T-helper 2 cell treated with Interferon-gamma antibody and Interleukin-4, amounts not matched to agents 5 μg/mL and 100 μg/mL, for 36 hours (primary cell): ENCODE data around the gene NPHP4.

ENCODE experiments used
- DNase-seq: peaks from one replicate; pipeline ENCODE4 v3.0.0; 2021; ENCODE audit warnings: low spot score
- H3K27ac Mint-ChIP-seq: one replicate; pipeline ENCODE4 v1.8.0; 2021; ENCODE audit warnings: mild to moderate bottlenecking, mixed read lengths
- H3K27me3 Mint-ChIP-seq: one replicate; pipeline ENCODE4 v1.8.0; 2021; ENCODE audit warnings: low read depth, mixed read lengths
- H3K36me3 Mint-ChIP-seq: one replicate; pipeline ENCODE4 v1.8.0; 2021; ENCODE audit warnings: low read depth, mixed read lengths
- H3K4me1 Mint-ChIP-seq: one replicate; pipeline ENCODE4 v1.8.0; 2021; ENCODE audit warnings: low read depth, mixed read lengths
- H3K4me3 Mint-ChIP-seq: one replicate; pipeline ENCODE4 v1.8.0; 2022; ENCODE audit warnings: mild to moderate bottlenecking, moderate library complexity, mixed read lengths
- H3K9me3 Mint-ChIP-seq: one replicate; pipeline ENCODE4 v1.8.0; 2021; ENCODE audit warnings: mixed read lengths

Gene NPHP4

DNA sequence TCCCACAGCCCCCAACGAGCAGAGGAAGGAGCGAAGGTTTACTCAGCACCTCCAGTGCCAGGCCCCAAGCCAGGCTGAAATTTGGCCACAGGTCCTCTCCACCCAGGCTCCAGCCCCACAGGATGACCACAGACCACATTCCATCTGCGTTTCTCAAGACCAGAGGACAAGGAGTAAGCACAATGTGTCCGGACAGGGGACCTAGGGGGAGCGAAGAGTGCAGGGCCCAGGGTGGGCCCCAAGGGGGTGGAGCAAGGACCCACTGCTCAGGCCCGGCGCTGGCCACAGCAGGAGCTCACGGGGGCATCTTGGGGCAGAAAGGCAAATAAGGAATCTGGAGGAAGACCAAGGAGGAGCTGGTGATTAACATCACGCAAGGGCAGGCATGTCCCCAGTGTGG is 100.5 kb downstream of the NPHP4 start:
- no peak for DNase-seq
- Mint-ChIP-seq H3K36me3 (peaks cover 6% of the 10 kb centered on the region), H3K27ac (no peak overlapping the region), H3K4me1 (no peaks in the 10 kb centered on the region), H3K4me3 (no peak overlapping the region), H3K9me3 (no peaks in the 10 kb centered on the region), H3K27me3 (no peaks in the 10 kb centered on the region)

DNA sequence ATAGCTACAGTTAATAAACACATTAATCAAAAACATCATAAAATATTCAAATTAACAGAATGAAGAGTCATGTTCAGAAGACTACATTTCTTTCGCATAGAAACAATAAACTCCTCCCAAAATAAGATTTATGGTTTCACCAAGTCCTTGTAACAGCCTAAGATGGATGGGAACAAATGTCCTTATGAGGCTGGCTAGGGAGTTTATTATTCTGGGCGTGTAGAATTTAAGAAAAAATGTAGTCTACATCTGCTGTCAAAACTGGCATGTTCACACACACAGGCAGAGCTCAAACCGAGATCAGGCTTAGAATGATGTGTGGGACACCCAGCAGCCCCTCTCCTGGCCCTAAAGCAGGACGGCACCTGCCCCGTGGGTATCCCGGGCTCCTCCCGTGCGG is 101.1 kb downstream of the NPHP4 start:
- Mint-ChIP-seq H3K36me3 (peaks cover 6% of the 10 kb centered on the region), H3K27ac (no peak overlapping the region), H3K27me3 (no peaks in the 10 kb centered on the region), H3K4me3 (no peak overlapping the region), H3K9me3 (no peaks in the 10 kb centered on the region), H3K4me1 (no peaks in the 10 kb centered on the region)
- no peak for DNase-seq

DNA sequence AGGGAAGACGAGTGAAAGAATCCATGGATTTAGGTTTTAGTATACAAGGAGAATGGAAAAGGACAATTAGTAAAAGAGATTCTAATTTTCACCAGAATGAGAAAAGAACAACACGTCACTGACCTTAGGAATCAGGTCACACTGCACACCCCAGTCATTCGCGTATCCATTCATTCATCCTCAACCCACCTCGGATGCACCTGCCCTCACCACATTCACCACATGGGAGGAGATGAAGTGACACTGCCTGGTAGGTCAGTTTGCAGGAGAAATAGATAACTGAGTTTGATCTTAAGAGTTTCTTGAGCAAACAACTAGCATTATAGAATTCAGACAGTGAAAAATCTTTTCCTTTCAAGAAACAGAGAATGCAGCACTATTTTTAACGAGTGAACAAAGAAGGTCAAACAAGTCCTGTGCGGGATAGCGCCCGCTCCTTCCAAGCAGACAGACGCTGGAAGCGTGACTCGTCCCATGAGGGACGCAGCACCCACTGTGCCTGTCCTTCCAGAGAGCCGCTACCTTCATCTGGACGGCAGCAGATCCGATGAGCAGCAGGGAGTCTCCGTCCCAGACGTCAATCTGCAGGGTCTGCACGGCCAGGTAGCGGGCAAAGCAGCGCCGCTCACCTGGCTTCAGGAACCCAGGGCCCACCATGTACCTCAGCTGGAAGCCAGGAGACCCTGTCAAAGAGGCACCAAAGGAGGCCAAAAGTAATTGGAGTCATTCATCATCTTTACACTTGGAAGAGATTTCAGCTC is 101.7 kb downstream of the NPHP4 start:
- H3K36me3 Mint-ChIP-seq = peaks cover 6% of the 10 kb centered on the region
- H3K9me3 Mint-ChIP-seq = no peaks in the 10 kb centered on the region
- H3K27ac Mint-ChIP-seq = no peak overlapping the region
- H3K27me3 Mint-ChIP-seq = no peaks in the 10 kb centered on the region
- H3K4me3 Mint-ChIP-seq = no peak overlapping the region
- DNase-seq = no peak
- H3K4me1 Mint-ChIP-seq = no peaks in the 10 kb centered on the region

DNA sequence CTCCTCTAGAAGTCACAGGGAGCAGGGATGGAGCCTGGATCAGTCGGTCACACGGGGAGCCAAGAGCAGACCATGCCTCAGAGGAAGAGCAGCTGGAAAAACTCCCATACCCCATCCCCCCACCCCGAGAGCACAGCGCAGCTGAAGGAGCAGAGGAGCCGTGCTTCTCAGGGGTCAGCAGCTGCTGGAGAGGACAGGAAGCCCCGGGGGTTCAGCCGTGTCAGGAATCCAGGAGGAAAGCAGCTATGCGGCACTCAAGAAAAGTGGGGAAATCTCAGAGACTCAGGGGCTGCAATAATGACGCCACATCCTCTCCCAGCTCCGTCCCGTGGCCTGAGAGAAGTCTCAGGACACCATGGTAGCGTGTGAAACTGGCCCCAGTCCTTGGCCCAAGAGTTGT is 102.3 kb downstream of the NPHP4 start:
- H3K27ac Mint-ChIP-seq = no peak overlapping the region
- no peaks in the 10 kb centered on the region for H3K9me3 Mint-ChIP-seq
- no peaks in the 10 kb centered on the region for H3K27me3 Mint-ChIP-seq
- peaks cover 5% of the 10 kb centered on the region for H3K36me3 Mint-ChIP-seq
- H3K4me1 Mint-ChIP-seq = no peaks in the 10 kb centered on the region
- no peak overlapping the region for H3K4me3 Mint-ChIP-seq
- DNase-seq = no peak

DNA sequence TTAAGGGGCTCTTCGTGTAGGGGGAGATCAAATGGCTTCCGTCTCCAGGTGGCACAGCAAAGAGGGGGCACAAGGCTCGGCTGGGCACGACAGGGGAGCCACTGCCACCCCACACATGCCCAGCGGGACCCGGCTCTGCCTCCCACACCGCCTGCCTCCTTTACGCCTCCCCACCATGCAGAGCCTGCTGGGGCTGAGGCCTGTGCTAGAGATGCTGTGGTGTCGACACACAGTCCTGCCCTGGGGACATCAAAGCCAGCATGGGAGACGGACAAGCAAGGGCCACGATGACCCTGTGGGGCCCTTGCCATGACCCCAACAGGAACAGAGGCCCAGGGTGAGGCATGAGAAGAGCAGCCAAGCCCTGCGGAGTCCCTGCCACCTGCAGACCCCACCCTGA is 102.8 kb downstream of the NPHP4 start:
- no peak overlapping the region for H3K27ac Mint-ChIP-seq
- no peak for DNase-seq
- H3K9me3 Mint-ChIP-seq = no peaks in the 10 kb centered on the region
- H3K36me3 Mint-ChIP-seq = peaks cover under 1% of the 10 kb centered on the region
- H3K27me3 Mint-ChIP-seq = no peaks in the 10 kb centered on the region
- H3K4me3 Mint-ChIP-seq = no peak overlapping the region
- no peaks in the 10 kb centered on the region for H3K4me1 Mint-ChIP-seq

DNA sequence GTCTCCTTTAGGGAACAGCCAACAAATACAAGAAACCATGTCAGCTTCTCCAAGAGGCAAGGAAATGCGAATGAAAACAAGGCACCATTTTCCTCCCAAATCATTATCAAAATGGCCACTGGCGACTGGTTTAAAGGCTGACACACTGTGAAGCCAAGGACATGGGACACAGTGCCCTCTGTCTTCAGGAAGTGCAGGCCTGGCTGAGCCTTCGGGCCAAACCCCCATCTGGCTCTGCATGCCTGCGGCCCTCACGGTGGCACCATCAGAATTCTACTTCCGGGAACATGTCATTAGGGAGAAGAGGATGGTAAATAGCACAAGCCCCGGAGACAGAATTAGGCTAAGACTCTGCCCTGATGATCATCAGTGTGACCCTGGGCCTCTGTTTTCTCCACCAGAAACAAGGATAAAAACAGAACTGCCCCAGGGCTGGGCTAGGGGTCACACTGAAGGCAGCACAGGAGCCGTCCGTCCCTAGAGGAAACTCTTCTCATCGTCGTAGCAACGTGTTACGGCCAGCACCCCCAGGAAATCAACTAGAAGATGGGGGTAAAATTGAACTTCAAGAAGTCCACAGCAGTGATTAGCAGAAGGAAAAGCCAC is 103.5 kb downstream of the NPHP4 start:
- Mint-ChIP-seq H3K4me1 (no peaks in the 10 kb centered on the region), H3K27ac (no peak overlapping the region), H3K36me3 (no peaks in the 10 kb centered on the region), H3K4me3 (no peak overlapping the region), H3K27me3 (no peaks in the 10 kb centered on the region), H3K9me3 (no peaks in the 10 kb centered on the region)
- DNase-seq = no peak

DNA sequence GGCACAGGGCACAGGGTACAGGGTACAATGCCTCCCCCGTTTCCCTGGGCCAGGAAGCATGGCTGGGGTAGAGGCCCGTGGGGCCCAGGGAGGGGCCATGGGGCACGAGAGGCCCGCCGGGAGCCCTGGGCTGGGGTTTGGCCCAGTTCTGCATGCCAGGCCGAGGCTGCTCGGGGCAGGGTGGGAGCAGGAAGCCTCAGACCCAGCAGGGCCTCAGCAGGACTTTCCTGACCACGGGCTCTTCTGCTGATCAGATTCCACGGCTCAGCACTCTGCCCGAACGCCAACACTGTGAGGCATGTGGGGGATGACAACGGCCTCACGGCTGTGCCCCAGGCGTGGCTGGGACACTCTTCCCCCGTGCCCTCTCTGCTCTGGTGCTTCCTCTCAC is 104.3 kb downstream of the NPHP4 start:
- Mint-ChIP-seq H3K27me3 (no peaks in the 10 kb centered on the region), H3K27ac (no peak overlapping the region), H3K4me1 (no peaks in the 10 kb centered on the region), H3K36me3 (peaks cover under 1% of the 10 kb centered on the region), H3K9me3 (no peaks in the 10 kb centered on the region), H3K4me3 (no peak overlapping the region)
- no peak for DNase-seq

DNA sequence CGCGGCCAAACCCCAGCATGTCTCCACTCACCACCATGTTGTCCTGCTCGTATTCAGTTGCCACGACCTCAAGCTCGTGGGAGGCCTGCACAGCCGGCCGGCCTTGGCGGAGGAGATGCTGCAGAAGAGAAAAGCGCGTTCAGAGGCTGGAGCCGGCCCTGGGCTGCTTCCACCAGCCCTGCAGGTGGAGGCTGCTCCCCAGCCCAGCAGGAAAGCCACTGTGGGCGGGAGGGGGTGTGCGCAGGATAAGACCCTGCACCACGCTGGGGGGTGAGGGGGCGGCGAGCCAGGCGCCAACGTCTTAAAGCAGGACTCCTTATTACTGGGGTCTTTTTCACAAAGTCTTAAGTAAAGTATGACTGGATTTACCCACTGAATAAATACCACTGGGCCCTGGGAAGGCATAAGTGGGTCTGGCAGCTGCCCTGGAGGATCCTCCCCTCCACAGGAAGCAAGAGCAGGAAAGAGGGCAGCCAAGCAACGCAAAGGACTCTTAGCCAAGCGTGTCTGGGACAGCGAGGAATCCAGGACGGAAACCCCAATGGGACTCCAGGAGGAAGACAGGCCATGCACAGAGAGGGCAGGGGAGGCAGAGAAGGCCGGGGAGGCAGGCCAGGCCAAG is 104.8 kb downstream of the NPHP4 start:
- no peak overlapping the region for H3K27ac Mint-ChIP-seq
- H3K4me3 Mint-ChIP-seq = no peak overlapping the region
- H3K9me3 Mint-ChIP-seq = no peaks in the 10 kb centered on the region
- H3K36me3 Mint-ChIP-seq = peaks cover 5% of the 10 kb centered on the region
- no peaks in the 10 kb centered on the region for H3K27me3 Mint-ChIP-seq
- no peaks in the 10 kb centered on the region for H3K4me1 Mint-ChIP-seq
- no peak for DNase-seq

DNA sequence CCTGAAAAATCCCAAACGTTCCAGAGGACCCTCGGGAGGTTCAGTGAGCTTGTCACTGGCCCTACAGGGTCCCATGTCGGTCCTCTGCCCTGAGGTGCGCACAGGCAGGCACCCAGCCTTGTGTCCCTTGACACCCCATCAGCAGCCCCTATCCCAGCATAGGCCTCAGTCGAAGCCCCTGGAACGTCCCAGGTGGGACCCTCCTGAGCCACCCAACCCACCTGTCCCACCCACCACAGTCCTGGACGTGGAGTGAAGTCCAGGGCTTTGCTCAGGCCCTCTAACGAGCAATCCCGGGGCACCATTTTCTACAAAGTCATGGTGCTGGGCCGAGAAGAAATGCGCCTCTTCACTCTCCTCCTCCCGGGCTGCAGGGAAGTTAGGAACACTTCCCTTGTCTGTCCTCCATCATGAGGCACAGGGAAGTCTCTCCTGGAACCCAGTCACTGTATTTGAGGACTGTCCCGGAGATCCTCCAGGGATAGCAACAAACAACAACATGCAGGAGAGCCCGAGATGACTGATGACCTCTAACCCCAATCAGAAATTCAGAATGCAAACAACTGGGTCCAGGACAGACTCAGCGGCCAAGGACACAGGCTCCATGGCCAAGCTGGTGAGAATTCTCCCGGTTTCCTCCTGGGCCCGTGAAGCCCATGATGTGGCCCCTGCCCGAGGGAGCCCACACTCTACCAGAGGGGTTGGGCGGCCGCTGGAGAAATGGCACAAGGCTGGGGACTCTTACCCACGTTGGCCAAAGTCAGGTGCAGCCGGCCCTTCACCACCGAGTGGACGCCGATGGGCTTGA is 105.5 kb downstream of the NPHP4 start:
- H3K27ac Mint-ChIP-seq = no peak overlapping the region
- peaks cover 5% of the 10 kb centered on the region for H3K36me3 Mint-ChIP-seq
- H3K27me3 Mint-ChIP-seq = no peaks in the 10 kb centered on the region

DNA sequence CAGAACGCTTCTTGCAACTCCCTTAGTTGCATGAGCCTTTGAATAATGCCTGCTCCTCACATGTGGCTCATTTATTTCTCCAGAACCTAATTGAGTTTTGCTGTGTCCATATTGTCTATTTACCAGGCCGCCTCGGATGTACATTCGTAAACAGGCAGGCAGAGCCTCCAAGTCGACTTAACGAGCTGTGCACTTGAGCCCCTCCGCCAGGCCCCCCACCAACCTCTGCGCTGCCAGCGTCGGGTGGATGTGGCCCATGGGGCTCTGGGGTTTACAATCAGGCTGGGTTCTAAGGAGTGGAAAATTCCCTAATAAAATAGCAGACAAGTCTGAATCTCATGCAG is 106.1 kb downstream of the NPHP4 start:
- H3K27me3 Mint-ChIP-seq = no peaks in the 10 kb centered on the region
- no peak overlapping the region for H3K27ac Mint-ChIP-seq

More for the DNA sequence above, 105.5 kb downstream of the NPHP4 start:
- Mint-ChIP-seq H3K4me3 (no peak overlapping the region), H3K4me1 (no peaks in the 10 kb centered on the region), H3K9me3 (no peaks in the 10 kb centered on the region)
- DNase-seq = no peak

DNA sequence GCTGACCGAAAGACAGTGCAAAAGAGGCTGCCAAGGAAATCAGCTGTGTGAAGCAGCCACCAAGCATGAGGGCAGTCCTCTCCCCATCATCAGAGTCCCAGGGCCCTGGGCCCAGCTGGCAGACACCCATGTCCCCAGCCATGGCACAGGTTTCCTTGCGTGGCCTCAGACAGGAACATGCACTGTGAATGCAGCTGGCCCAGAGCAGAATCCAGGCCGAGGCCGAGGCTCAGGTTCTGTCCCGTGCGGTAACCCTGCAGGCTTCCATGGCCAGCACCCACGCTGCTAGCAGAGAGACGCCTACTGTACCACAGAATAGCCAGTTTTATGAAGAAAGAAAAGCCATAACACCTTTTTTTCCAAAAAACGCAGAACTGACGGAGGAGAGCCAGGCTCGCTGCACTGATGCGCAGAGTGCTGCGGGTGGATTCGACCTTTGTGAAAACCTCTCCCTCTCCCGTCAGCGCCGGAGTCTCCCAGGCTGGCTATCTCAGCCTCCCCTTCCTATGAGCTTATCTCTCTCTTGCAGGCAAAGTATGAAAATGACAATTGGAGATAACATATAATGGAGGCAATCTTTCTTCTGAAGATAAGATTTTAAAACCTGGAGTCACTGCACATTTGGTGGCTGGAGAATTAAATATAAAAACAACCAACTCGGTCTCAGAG is 106.6 kb downstream of the NPHP4 start:
- Mint-ChIP-seq H3K9me3 (no peaks in the 10 kb centered on the region), H3K36me3 (peaks cover 7% of the 10 kb centered on the region), H3K27ac (no peak overlapping the region), H3K27me3 (no peaks in the 10 kb centered on the region), H3K4me1 (no peaks in the 10 kb centered on the region), H3K4me3 (no peak overlapping the region)
- DNase-seq = no peak

More for the DNA sequence above, 106.1 kb downstream of the NPHP4 start:
- H3K4me3 Mint-ChIP-seq = no peak overlapping the region
- no peaks in the 10 kb centered on the region for H3K9me3 Mint-ChIP-seq
- DNase-seq = no peak
- H3K4me1 Mint-ChIP-seq = no peaks in the 10 kb centered on the region
- peaks cover 5% of the 10 kb centered on the region for H3K36me3 Mint-ChIP-seq

DNA sequence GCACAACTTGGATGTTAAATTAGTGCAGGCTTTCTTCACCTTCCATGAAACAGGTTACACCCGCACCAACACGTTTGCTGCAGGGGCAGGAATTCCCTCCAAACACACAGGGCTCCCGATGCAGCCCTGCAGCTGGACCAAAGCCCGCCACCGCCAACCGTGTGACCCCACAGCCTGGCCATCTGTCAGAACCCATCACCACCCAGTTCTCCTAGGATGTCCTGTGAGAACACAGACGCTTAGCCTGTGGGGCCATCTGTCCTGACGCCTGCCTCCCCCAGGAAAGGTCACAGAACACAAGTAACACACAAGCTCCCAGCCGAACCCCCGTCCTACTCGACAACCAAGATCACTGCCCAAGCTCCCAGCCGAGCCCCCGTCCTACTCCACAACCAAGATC is 108.1 kb downstream of the NPHP4 start:
- H3K9me3 Mint-ChIP-seq = no peaks in the 10 kb centered on the region
- DNase-seq = no peak
- no peak overlapping the region for H3K27ac Mint-ChIP-seq
- H3K4me3 Mint-ChIP-seq = no peak overlapping the region
- H3K4me1 Mint-ChIP-seq = no peaks in the 10 kb centered on the region
- peaks cover 21% of the 10 kb centered on the region for H3K36me3 Mint-ChIP-seq
- no peaks in the 10 kb centered on the region for H3K27me3 Mint-ChIP-seq

DNA sequence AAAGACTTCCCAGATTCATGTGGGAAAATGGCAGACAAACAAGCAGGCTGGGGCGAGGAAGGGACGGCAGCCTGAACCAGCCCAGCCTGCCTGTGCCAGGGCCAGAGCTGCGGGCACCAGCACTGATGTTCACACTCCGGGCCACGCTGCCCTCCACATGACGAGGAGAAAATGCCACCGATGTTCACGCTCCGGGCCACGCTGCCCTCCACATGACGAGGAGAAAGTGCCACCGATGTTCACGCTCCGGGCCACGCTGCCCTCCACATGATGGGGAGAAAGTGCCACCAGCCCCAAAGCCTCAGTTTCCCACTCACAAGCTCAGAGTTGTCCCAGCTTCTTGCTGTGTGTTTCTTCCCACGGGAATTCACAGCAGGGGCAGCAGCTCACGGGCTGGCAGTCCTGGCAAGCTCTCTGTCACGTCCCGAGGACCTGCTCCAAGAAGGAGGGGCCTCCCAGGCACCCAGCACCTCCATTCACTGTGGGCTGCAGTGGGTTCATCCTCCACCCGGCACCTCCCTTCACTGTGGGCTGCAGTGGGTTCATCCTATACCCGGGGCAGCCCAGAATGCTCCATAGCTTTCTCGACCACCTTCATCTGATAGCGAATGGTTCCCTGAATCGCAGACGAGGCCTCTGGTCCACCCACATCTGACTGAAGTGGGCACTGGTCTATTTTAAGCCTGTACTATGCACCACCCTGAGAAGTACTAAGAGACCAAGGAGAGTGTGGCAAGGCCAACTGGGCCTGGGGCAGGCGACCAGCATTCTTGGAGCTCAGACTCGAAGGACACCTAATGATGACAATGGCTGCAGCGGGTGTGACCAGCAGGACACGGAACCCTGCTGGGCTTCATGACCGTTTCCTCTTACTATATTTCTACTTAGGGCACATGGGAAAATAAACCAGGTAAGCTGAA is 108.8 kb downstream of the NPHP4 start:
- DNase-seq = no peak
- Mint-ChIP-seq H3K36me3 (peaks cover 22% of the 10 kb centered on the region), H3K4me1 (no peaks in the 10 kb centered on the region), H3K27me3 (no peaks in the 10 kb centered on the region), H3K9me3 (no peaks in the 10 kb centered on the region), H3K4me3 (no peak overlapping the region), H3K27ac (no peak overlapping the region)
